Hepatocyte (in vitro differentiated cells): ENCODE results near the gene STIM1.

ENCODE experiments used
- CTCF ChIP-seq: fragments of 200-600 bp; sonication (generic); IDR thresholded peaks from 2 replicates; pipeline ENCODE4 v1.5.1; 2016; ENCODE audit warnings: antibody characterized with exemption, mild to moderate bottlenecking; ENCODE audit not compliant: poor library complexity
- EZH2 ChIP-seq: fragments of 200-600 bp; sonication (generic); IDR thresholded peaks from 2 replicates; pipeline ENCODE4 v1.6.1; 2016; ENCODE audit warnings: antibody characterized with exemption, mild to moderate bottlenecking, borderline replicate concordance
- EZH2phosphoT487 ChIP-seq: fragments of 200-600 bp; sonication (generic); IDR thresholded peaks from one replicate; pipeline ENCODE4 v1.6.1; 2018; ENCODE audit warnings: antibody characterized with exemption, mild to moderate bottlenecking, low read depth, moderate library complexity; ENCODE audit not compliant: unreplicated experiment, severe bottlenecking

GRCh38 chr11:4134806-4135205, 279.3 kb downstream of the STIM1 start:
- TF ChIP-seq CTCF, result no peak
- no peak for TF ChIP-seq EZH2
- no peak for TF ChIP-seq EZH2phosphoT487
